Measurements from ENCODE around the gene KCNC1.
A peak's percentile ranks its signal among the peaks of the same experiment; 100 is the strongest.

Gene KCNC1

GRCh38 chr11:17734418-17734911, at the start of gene KCNC1:
TSS of gene KCNC1 (plus strand) at chr11:17734781. CDS start at chr11:17736003, 1,222 bp downstream.
- Histone ChIP-seq H3K79me2 (ENCODE audit: insufficient read depth, low read length) (no peaks in the 10 kb centered on the region), H3K9me2 (replicated peaks; ENCODE audit: low read depth, low read length) (no peaks in the 10 kb centered on the region), H2AFZ (ENCODE audit: low read length) (no peak within 1 kb of the TSS), H3K4me2 (ENCODE audit: low read depth, low read length, poor library complexity, severe bottlenecking) (peak within 1 kb of the TSS; percentile 57), H3K4me1 (ENCODE audit: insufficient read depth, low read length, poor library complexity, severe bottlenecking) (no peaks in the 10 kb centered on the region), H3K9me3 (ENCODE audit: insufficient read depth, low read depth, low read length) (no peaks in the 10 kb centered on the region), H3F3A (ENCODE audit: low read depth) (no peaks in the 10 kb centered on the region), H3K9ac (ENCODE audit: low read depth, low read length, poor library complexity, severe bottlenecking) (no peak within 1 kb of the TSS), H3K27me3 (ENCODE audit: insufficient read depth, low read length, poor library complexity, severe bottlenecking) (no peaks in the 10 kb centered on the region), H3K4me3 (ENCODE audit: low read length, poor library complexity, severe bottlenecking) (peak within 1 kb of the TSS; percentile 54), H3K36me3 (ENCODE audit: insufficient read depth, low read length) (no peaks in the 10 kb centered on the region), H4K20me1 (ENCODE audit: insufficient read depth, low read length, poor library complexity, severe bottlenecking) (no peaks in the 10 kb centered on the region)
- TF ChIP-seq EZH2phosphoT487 (IDR thresholded peaks at IDR 0.05; ENCODE audit: borderline replicate concordance) (no peak), CTCF (conservative IDR thresholded peaks at IDR 0.05; ENCODE audit: low read length) (no peak)

GRCh38 chr11:17686231-17686980, 48.2 kb upstream of the KCNC1 start:
- Histone ChIP-seq H3K9me3 (ENCODE audit: insufficient read depth, low read depth, low read length) (no peaks in the 10 kb centered on the region), H2AFZ (ENCODE audit: low read length) (no peak overlapping the region), H3K36me3 (ENCODE audit: insufficient read depth, low read length) (no peaks in the 10 kb centered on the region), H3K4me3 (ENCODE audit: low read length, poor library complexity, severe bottlenecking) (no peak overlapping the region), H3K79me2 (ENCODE audit: insufficient read depth, low read length) (no peaks in the 10 kb centered on the region), H3K9ac (ENCODE audit: low read depth, low read length, poor library complexity, severe bottlenecking) (no peak overlapping the region), H3K4me1 (ENCODE audit: insufficient read depth, low read length, poor library complexity, severe bottlenecking) (no peaks in the 10 kb centered on the region), H3K27me3 (ENCODE audit: insufficient read depth, low read length, poor library complexity, severe bottlenecking) (peaks cover 4% of the 10 kb centered on the region), H3F3A (ENCODE audit: low read depth) (no peaks in the 10 kb centered on the region), H3K9me2 (replicated peaks; ENCODE audit: low read depth, low read length) (no peaks in the 10 kb centered on the region), H3K4me2 (ENCODE audit: low read depth, low read length, poor library complexity, severe bottlenecking) (no peak overlapping the region), H4K20me1 (ENCODE audit: insufficient read depth, low read length, poor library complexity, severe bottlenecking) (no peaks in the 10 kb centered on the region)
- TF ChIP-seq CTCF (conservative IDR thresholded peaks at IDR 0.05; ENCODE audit: low read length) (no peak), EZH2phosphoT487 (IDR thresholded peaks at IDR 0.05; ENCODE audit: borderline replicate concordance) (no peak)

GRCh38 chr11:17687946-17688670, 46.5 kb upstream of the KCNC1 start:
- Histone ChIP-seq H3F3A (ENCODE audit: low read depth) (no peaks in the 10 kb centered on the region), H3K79me2 (ENCODE audit: insufficient read depth, low read length) (no peaks in the 10 kb centered on the region), H3K4me2 (ENCODE audit: low read depth, low read length, poor library complexity, severe bottlenecking) (no peak overlapping the region), H3K27me3 (ENCODE audit: insufficient read depth, low read length, poor library complexity, severe bottlenecking) (peaks cover 4% of the 10 kb centered on the region), H3K9me2 (replicated peaks; ENCODE audit: low read depth, low read length) (no peaks in the 10 kb centered on the region), H3K36me3 (ENCODE audit: insufficient read depth, low read length) (no peaks in the 10 kb centered on the region), H2AFZ (ENCODE audit: low read length) (no peak overlapping the region), H3K4me1 (ENCODE audit: insufficient read depth, low read length, poor library complexity, severe bottlenecking) (no peaks in the 10 kb centered on the region), H4K20me1 (ENCODE audit: insufficient read depth, low read length, poor library complexity, severe bottlenecking) (no peaks in the 10 kb centered on the region), H3K4me3 (ENCODE audit: low read length, poor library complexity, severe bottlenecking) (no peak overlapping the region), H3K9ac (ENCODE audit: low read depth, low read length, poor library complexity, severe bottlenecking) (no peak overlapping the region), H3K9me3 (ENCODE audit: insufficient read depth, low read depth, low read length) (no peaks in the 10 kb centered on the region)
- TF ChIP-seq CTCF (conservative IDR thresholded peaks at IDR 0.05; ENCODE audit: low read length) (no peak), EZH2phosphoT487 (IDR thresholded peaks at IDR 0.05; ENCODE audit: borderline replicate concordance) (no peak)

All from Loucy (cell line).